Placental pericyte (primary cell): ENCODE measurements around the gene OR51V1. TPM values are rescaled to one million over a fixed set of nuclear protein-coding genes. Genes with fewer than 3 reads are reported as not detected.

ENCODE experiments used
- total RNA-seq: library from RNA; depleted of rRNA; stranded (reverse); fragments of >200 nt; gene quantifications from 2 replicates; pipeline ENCODE4 v1.2.3, GENCODE V29; 2012

OR51V1 gene, protein sequence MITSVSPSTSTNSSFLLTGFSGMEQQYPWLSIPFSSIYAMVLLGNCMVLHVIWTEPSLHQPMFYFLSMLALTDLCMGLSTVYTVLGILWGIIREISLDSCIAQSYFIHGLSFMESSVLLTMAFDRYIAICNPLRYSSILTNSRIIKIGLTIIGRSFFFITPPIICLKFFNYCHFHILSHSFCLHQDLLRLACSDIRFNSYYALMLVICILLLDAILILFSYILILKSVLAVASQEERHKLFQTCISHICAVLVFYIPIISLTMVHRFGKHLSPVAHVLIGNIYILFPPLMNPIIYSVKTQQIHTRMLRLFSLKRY
- total RNA-seq, result not detected in 2 replicates

DNA sequence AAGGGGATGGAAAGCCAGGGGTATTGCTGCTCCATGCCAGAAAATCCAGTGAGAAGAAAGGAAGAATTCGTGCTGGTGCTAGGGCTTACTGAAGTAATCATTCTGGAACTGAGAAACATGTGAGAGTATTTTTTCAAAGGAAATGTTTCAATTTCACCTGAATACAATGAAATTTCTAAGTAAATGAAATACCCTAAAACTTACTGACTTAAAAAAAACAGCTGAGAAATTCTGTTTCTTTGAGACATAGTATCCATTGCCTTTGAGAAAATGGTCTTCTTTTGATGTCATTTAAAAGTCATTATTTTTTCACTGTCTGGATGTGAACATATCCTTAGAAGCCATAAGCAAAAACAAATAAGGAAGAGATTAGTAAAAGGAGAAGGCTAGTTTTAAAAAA, at the start of gene OR51V1:
Gene OR51V1 (minus strand): TSS at position 101 of the 400 bp plus-strand sequence. CDS start 0 bp downstream, at position 101.

DNA sequence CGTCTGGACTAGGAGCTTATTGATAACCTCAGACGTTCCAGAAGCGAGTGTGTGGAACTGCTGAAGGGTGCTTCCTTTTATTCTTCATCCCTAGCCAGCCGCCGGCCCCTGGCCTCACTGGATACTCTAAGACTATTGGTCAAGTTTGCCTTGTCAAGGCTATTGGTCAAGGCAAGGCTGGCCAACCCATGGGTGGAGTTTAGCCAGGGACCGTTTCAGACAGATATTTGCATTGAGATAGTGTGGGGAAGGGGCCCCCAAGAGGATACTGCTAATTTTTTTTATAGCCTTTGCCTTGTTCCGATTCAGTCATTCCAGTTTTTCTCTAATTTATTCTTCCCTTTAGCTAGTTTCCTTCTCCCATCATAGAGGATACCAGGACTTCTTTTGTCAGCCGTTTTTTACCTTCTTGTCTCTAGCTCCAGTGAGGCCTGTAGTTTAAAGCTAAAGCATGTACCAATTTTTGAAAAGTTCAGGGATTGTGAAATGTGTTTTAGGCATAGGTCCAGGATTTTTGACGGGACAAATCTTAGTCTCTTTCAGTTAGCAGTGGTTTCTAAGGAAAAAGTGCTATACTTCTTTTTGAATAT, 49.4 kb upstream of the OR51V1 start, which contains the start of gene HBG1:
Gene HBG1 (minus strand): TSS at position 51 of the 590 bp plus-strand sequence. CDS start 53 bp downstream, outside the sequence.

DNA sequence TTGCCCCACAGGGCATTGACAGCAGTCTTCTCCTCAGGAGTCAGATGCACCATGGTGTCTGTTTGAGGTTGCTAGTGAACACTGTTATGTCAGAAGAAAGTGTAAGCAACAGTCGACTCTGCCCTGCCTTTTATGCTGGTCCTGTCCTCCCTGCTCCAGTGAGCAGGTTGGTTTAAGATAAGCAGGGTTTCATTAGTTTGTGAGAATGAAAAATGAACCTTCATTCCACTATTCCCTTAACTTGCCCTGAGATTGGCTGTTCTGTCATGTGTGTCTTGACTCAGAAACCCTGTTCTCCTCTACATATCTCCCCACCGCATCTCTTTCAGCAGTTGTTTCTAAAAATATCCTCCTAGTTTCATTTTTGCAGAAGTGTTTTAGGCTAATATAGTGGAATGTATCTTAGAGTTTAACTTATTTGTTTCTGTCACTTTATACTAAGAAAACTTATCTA, 33.9 kb upstream of the OR51V1 start, which contains the start of gene HBD:
Gene HBD (minus strand): TSS at position 103 of the 454 bp plus-strand sequence. CDS start 50 bp downstream, at position 53.

DNA sequence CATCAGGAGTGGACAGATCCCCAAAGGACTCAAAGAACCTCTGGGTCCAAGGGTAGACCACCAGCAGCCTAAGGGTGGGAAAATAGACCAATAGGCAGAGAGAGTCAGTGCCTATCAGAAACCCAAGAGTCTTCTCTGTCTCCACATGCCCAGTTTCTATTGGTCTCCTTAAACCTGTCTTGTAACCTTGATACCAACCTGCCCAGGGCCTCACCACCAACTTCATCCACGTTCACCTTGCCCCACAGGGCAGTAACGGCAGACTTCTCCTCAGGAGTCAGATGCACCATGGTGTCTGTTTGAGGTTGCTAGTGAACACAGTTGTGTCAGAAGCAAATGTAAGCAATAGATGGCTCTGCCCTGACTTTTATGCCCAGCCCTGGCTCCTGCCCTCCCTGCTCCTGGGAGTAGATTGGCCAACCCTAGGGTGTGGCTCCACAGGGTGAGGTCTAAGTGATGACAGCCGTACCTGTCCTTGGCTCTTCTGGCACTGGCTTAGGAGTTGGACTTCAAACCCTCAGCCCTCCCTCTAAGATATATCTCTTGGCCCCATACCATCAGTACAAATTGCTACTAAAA, 26.3 kb upstream of the OR51V1 start, which contains the start of gene HBB:
Gene HBB (minus strand): TSS at position 340 of the 579 bp plus-strand sequence. CDS start 50 bp downstream, at position 290.

DNA sequence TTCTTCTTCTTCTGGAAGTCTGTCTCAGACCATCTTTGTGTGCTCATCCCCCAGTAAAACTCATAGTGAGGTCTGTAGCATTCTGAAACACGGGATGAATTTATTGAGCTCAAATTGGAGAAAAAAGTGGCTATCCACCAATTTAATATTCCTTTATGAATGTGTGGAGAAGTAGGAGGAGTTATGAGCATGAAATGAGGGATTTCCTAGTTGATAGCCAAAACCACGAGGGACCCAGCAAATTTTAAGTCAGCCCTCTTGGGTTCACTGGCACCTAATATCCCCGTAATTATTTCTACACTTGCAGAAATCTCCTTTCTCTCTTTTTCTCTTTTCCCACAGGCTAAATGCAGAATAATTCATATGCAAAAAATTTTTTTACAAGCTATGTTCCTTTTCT, 45.8 kb downstream of the OR51V1 start, which contains the start of gene OR52A1:
Gene OR52A1 (minus strand): TSS at position 101 of the 400 bp plus-strand sequence. CDS start 2,388 bp downstream, outside the sequence.

Other genes starting within 250 kb of the OR51V1 start
- gene OR51A2, start 245.0 kb downstream of the OR51V1 start, total RNA-seq, result not detected in 2 replicates
- gene OR51L1, start 205.8 kb downstream of the OR51V1 start, total RNA-seq, result not detected in 2 replicates
- not detected in 2 replicates for gene OR52J3, start 154.2 kb downstream of the OR51V1 start, total RNA-seq
- gene OR52E2, start 141.1 kb downstream of the OR51V1 start, total RNA-seq, result not detected in 2 replicates
- gene OR52E1, start 131.1 kb downstream of the OR51V1 start, total RNA-seq, result not detected in 2 replicates
- gene OR52A5, start 62.3 kb downstream of the OR51V1 start, total RNA-seq, result not detected in 2 replicates
- gene OR52A1, start 45.9 kb downstream of the OR51V1 start, total RNA-seq, result not detected in 2 replicates
- not detected in 2 replicates for gene HBB, start 26.4 kb upstream of the OR51V1 start, total RNA-seq
- not detected in 2 replicates for gene HBD, start 33.8 kb upstream of the OR51V1 start, total RNA-seq
- gene HBG1, start 49.2 kb upstream of the OR51V1 start, total RNA-seq, result not detected in 2 replicates
- gene HBG2, start 54.1 kb upstream of the OR51V1 start, total RNA-seq, result not detected in 2 replicates
- not detected in 2 replicates for gene HBE1, start 69.3 kb upstream of the OR51V1 start, total RNA-seq
- gene OR51B4, start 101.3 kb upstream of the OR51V1 start, total RNA-seq, result not detected in 2 replicates
- not detected in 2 replicates for gene OR51B2, start 123.6 kb upstream of the OR51V1 start, total RNA-seq
- 0.57 TPM in 1 of 2 replicates, not detected in the other for gene OR51B5, start 142.8 kb upstream of the OR51V1 start, total RNA-seq
- not detected in 2 replicates for gene OR51B6, start 150.8 kb upstream of the OR51V1 start, total RNA-seq
- gene OR51M1, start 183.1 kb upstream of the OR51V1 start, total RNA-seq, result not detected in 2 replicates
- gene OR51Q1, start 221.4 kb upstream of the OR51V1 start, total RNA-seq, result not detected in 2 replicates
- not detected in 2 replicates for gene OR51I1, start 240.8 kb upstream of the OR51V1 start, total RNA-seq
- gene OR51I2, start 248.6 kb upstream of the OR51V1 start, total RNA-seq, result not detected in 2 replicates